Gastroesophageal sphincter (tissue), 3 donors: Measurements from ENCODE around the gene AK5.

Experiments used
- CTCF ChIP-seq, 4 experiments: fragments of 200-600 bp in 2 of 4; fragments of 450-650 bp in 2 of 4; sonication (generic) in 1 of 4; IDR thresholded peaks; one replicate each; pipeline ENCODE4 v1.5.1; 2017 to 2019; ENCODE audit warnings: antibody characterized with exemption in 4 of 4, mild to moderate bottlenecking in 2 of 4, moderate library complexity in 2 of 4
- POLR2A ChIP-seq, 2 donors: fragments of 450-650 bp; IDR thresholded peaks; one replicate each; pipeline ENCODE4 v1.6.1; 2017; ENCODE audit warnings: antibody characterized with exemption in 2 of 2, mild to moderate bottlenecking in 2 of 2, moderate library complexity in 1 of 2
- POLR2AphosphoS5 ChIP-seq: sonication (generic); formaldehyde crosslinking; IDR thresholded peaks from one replicate; pipeline ENCODE4 v1.6.1; 2017; ENCODE audit warnings: antibody characterized with exemption

DNA sequence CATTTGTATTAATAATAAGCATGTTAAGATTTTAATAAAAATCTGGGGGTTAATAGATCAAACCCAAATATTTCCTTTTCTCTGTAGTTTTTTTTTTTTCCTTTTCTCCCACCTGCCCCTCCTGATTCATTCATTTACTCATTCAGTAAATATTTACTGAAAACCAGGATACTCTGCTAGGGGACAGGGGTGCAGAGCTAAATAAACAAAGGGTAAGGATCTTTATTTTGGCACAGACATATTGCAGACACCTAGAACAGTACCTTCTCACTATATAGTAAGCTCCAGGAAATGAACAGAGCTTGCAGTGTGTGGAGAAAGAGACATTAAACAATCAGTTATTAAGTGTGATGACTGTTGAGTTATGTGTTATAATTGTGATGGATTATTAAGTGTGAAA is 60.9 kb downstream of the AK5 start:
- no peak for TF ChIP-seq CTCF (IDR thresholded peaks at IDR 0.05)
- TF ChIP-seq POLR2A (IDR thresholded peaks at IDR 0.05): no peak
- no peak for TF ChIP-seq POLR2AphosphoS5
